ENCODE results near the gene BFSP2. TPM values are rescaled to one million over a fixed set of nuclear protein-coding genes. Genes with fewer than 3 reads are reported as not detected.

The BFSP2 gene
- total and polyA plus RNA-seq, 3 donors from 2014 or later, result not detected

DNA sequence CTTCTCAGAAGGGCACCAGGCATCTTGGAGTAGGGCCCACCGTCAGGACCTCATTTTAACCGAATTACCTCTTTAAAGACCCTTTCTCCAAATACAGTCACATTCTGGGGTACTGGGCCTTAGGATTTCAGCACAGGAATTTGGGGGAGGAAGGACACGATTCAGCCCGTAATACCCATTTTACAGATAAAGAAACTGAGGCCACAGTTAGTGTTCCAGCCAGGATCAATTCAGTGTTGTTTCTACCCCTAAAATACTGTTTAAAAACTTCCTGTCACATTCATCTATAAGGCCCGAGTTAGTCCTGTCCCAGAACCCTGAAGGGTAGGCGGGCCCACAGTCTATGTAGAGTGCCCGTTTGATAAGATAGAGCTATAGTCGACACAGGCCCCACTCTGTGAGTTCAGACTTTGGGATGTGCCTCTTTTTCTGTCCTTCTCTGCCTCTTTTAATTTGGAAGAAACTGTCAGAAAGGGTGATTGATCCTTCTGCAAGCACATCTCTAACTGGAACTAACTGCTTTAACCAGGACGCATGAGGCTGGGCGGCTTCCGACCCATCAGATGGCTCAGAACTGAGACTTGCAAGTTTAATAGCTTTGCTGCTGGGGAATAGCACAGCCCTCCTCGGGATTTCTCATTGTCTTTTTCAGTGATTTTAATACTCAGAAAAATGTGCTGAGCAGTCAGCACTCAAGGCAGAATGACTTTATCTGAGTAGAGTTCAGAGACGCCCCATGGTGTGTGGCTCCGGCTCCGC, 19.5 kb downstream of the BFSP2 start:
- no peak for TF ChIP-seq POLR2A (IDR thresholded peaks at IDR 0.05)
- TF ChIP-seq, protein P1, sequence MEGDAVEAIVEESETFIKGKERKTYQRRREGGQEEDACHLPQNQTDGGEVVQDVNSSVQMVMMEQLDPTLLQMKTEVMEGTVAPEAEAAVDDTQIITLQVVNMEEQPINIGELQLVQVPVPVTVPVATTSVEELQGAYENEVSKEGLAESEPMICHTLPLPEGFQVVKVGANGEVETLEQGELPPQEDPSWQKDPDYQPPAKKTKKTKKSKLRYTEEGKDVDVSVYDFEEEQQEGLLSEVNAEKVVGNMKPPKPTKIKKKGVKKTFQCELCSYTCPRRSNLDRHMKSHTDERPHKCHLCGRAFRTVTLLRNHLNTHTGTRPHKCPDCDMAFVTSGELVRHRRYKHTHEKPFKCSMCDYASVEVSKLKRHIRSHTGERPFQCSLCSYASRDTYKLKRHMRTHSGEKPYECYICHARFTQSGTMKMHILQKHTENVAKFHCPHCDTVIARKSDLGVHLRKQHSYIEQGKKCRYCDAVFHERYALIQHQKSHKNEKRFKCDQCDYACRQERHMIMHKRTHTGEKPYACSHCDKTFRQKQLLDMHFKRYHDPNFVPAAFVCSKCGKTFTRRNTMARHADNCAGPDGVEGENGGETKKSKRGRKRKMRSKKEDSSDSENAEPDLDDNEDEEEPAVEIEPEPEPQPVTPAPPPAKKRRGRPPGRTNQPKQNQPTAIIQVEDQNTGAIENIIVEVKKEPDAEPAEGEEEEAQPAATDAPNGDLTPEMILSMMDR (IDR thresholded peaks at IDR 0.05), result no peak
- Histone ChIP-seq H3K27ac (no peak overlapping the region), H3K9me3 (no peaks in the 10 kb centered on the region), H3K4me1 (no peaks in the 10 kb centered on the region), H3K36me3 (ENCODE audit: low read depth, missing control alignments) (no peaks in the 10 kb centered on the region), H3K27me3 (no peaks in the 10 kb centered on the region), H3K4me3 (no peak overlapping the region)
- intact Hi-C loops (cut with DNase I; ENCODE audit: low total_unique reads), result no loop called here
- no peak for DNase-seq
- WGBS, 2 donors, result 78 to 81% methylated on average over 12 to 15 of the region's 15 CpGs

DNA sequence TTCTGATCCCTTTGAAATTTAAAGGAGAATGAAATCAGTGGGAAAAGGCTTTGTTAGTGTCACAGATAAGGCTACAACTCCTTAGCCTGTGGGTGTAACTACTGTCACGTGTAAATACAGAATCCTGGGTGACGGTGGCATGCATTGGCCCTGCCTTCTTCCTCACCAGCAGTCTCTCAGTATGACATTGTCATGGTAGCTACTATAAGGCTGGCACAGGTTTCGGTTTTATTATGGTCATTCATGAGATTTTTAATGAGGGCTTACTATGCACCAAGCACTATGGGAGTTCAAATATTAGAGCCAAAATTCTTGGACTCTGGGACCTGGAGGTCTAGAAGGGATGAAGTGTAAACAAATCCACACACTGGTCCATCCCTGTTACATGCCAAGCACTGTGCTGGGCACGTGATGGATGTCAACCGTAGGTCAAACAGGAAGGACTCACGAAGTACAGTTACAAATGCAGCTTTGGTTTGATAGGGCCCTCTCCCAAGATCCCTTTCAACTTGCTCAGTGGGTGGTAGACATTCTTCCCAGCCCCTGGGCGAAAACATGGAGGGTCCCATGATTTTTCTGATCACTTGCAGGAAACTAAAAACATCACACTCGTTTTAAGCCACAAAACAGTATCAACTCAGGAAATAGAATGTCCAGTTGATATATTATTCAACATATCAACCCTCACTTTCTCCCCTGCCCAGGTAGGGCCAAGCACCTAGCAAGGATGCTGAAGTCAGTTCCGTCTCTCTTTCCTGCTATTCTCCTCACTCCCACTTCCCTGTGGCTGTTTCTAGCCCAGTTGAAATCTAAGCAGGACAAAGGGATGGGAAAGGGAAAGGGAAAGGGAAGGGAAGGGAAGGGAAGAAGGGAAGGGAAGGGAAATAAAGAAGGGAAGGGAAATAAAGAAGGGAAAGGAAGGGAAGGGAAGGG, 25.3 kb downstream of the BFSP2 start:
- intact Hi-C loops (cut with DNase I; ENCODE audit: low total_unique reads), result loop anchor here (5.0 kb wide), 1 partner anchor 693 kb away; no protein-coding TSS in a partner anchor
- Histone ChIP-seq H3K27ac (no peak overlapping the region), H3K9me3 (no peaks in the 10 kb centered on the region), H3K4me3 (no peak overlapping the region), H3K36me3 (ENCODE audit: low read depth, missing control alignments) (no peaks in the 10 kb centered on the region), H3K27me3 (no peaks in the 10 kb centered on the region), H3K4me1 (no peaks in the 10 kb centered on the region)
- WGBS, 2 donors, result 85 to 87% methylated on average over 9 of the region's 9 CpGs
- DNase-seq, result no peak
- TF ChIP-seq, protein P1 (IDR thresholded peaks at IDR 0.05), result no peak
- TF ChIP-seq POLR2A (IDR thresholded peaks at IDR 0.05), result no peak

DNA sequence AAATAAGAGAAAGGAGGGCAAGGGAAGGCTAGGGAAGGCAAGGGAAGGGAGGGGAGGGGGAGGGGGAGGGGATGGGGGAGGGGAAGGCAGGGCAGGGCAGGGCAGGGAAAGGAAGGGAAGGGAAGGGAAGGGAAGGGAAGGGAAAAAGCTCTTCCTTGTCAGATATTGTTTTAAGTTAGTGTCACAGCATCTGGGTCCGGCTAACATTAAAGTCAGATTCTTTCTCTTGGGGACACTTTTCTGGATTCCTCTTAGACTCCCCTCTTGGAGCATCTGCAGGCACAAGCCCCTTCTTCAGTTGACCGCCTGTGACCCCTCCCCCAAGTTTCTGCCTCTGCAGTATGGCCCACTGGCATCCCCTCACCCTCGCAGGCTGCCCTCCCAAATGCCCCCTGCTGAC, 26.0 kb downstream of the BFSP2 start:
- H3K36me3 ChIP-seq (ENCODE audit: low read depth, missing control alignments), result no peaks in the 10 kb centered on the region
- no peak for DNase-seq
- H3K4me3 ChIP-seq, result no peak overlapping the region
- intact Hi-C loops (cut with DNase I; ENCODE audit: low total_unique reads), result loop anchor here (5.0 kb wide), 1 partner anchor 694 kb away; no protein-coding TSS in a partner anchor
- H3K4me1 ChIP-seq, result no peaks in the 10 kb centered on the region
- no peak for TF ChIP-seq POLR2A (IDR thresholded peaks at IDR 0.05)
- TF ChIP-seq, protein P1 (IDR thresholded peaks at IDR 0.05), result no peak
- 76 to 78% methylated on average over 3 of the region's 3 CpGs for WGBS, 2 donors
- no peaks in the 10 kb centered on the region for H3K9me3 ChIP-seq
- no peaks in the 10 kb centered on the region for H3K27me3 ChIP-seq
- H3K27ac ChIP-seq, result no peak overlapping the region

DNA sequence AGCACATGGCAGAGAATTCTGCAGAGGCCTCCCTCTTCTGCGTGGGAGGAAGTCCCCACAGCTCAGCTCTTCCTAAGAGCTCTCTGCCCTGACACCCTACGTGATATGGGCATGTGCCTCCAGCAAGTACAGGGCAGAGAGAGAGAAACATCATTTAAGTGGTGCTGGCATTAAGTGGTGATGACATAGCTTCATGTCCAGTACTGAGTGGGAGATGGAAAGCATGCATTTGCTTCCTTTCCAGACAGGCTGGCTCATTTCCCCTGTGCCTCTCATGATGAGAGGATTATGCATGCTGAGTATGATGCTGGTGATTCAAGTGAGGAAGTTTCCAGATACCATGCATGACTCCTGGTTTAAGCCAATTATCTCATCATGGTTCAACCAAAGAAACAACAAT, 26.9 kb downstream of the BFSP2 start:
- H3K27me3 ChIP-seq, result no peaks in the 10 kb centered on the region
- DNase-seq, result no peak
- TF ChIP-seq, protein P1 (IDR thresholded peaks at IDR 0.05), result no peak
- TF ChIP-seq POLR2A (IDR thresholded peaks at IDR 0.05), result no peak
- H3K27ac ChIP-seq, result no peak overlapping the region
- no peaks in the 10 kb centered on the region for H3K9me3 ChIP-seq
- no peaks in the 10 kb centered on the region for H3K36me3 ChIP-seq (ENCODE audit: low read depth, missing control alignments)
- no peaks in the 10 kb centered on the region for H3K4me1 ChIP-seq
- intact Hi-C loops (cut with DNase I; ENCODE audit: low total_unique reads), result loop anchor here (5.0 kb wide), 1 partner anchor 694 kb away; no protein-coding TSS in a partner anchor
- 46% methylated on average over 2 of the region's 2 CpGs; no CpG with 5 or more reads in 1 of the 2 donors for WGBS, 2 donors
- no peak overlapping the region for H3K4me3 ChIP-seq
